Trophoblast cell (in vitro differentiated cells and primary cell): Measurements from ENCODE around the gene SLC25A27.

Experiments used
- DNase-seq, 2 donors: peaks; one replicate each; pipeline ENCODE4 v3.0.0-alpha.2; 2016
- H2AFZ ChIP-seq: 2 replicates; pipeline ENCODE4 v1.6.1; 2013; ENCODE audit warnings: low read length, moderate library complexity, mild to moderate bottlenecking; ENCODE audit not compliant: insufficient read depth, poor library complexity
- H2AK5ac ChIP-seq: 2 replicates; pipeline ENCODE4 v1.6.1; 2013; ENCODE audit warnings: mild to moderate bottlenecking, low read length
- H2BK120ac ChIP-seq: 2 replicates; pipeline ENCODE4 v1.6.1; 2013; ENCODE audit warnings: low read length, mild to moderate bottlenecking, moderate library complexity; ENCODE audit not compliant: insufficient read depth, poor library complexity
- H2BK12ac ChIP-seq: 2 replicates; pipeline ENCODE4 v1.6.1; 2013; ENCODE audit warnings: mild to moderate bottlenecking, low read length, moderate library complexity
- H2BK5ac ChIP-seq: 2 replicates; pipeline ENCODE4 v1.6.1; 2013; ENCODE audit warnings: low read length, low read depth, moderate library complexity, mild to moderate bottlenecking; ENCODE audit not compliant: poor library complexity
- H3K14ac ChIP-seq: 2 replicates; pipeline ENCODE4 v1.6.1; 2013; ENCODE audit warnings: mild to moderate bottlenecking, low read length
- H3K18ac ChIP-seq: 2 replicates; pipeline ENCODE4 v1.6.1; 2013; ENCODE audit warnings: mild to moderate bottlenecking, low read length
- H3K23ac ChIP-seq: 2 replicates; pipeline ENCODE4 v1.6.1; 2013; ENCODE audit warnings: low read length
- H3K27ac ChIP-seq: 2 replicates; pipeline ENCODE4 v1.5.1; 2013; ENCODE audit warnings: low read depth, mild to moderate bottlenecking, inconsistent platforms, low read length, moderate library complexity
- H3K27me3 ChIP-seq: 2 replicates; pipeline ENCODE4 v1.6.1; 2013; ENCODE audit warnings: inconsistent platforms, mild to moderate bottlenecking, low read length, moderate library complexity; ENCODE audit not compliant: insufficient read depth
- H3K36me3 ChIP-seq, 2 experiments: 1 replicate in 1 of 2; 2 replicates in 1 of 2; pipeline ENCODE4 v1.6.1; 2013; ENCODE audit warnings: low read length in 2 of 2, mild to moderate bottlenecking in 2 of 2, moderate library complexity in 1 of 2; ENCODE audit not compliant: insufficient read depth in 2 of 2, control insufficient read depth in 1 of 2
- H3K4ac ChIP-seq: 2 replicates; pipeline ENCODE4 v1.6.1; 2013; ENCODE audit warnings: low read depth, mild to moderate bottlenecking, low read length, moderate library complexity
- H3K4me1 ChIP-seq, 2 experiments: 1 replicate in 1 of 2; 2 replicates in 1 of 2; pipeline ENCODE4 v1.6.1; 2013; ENCODE audit warnings: low read length in 2 of 2, mild to moderate bottlenecking in 2 of 2, moderate library complexity in 1 of 2; ENCODE audit not compliant: insufficient read depth in 2 of 2, control insufficient read depth in 1 of 2
- H3K4me2 ChIP-seq: 2 replicates; pipeline ENCODE4 v1.6.1; 2013; ENCODE audit warnings: inconsistent platforms, mild to moderate bottlenecking, low read length, moderate library complexity
- H3K4me3 ChIP-seq: 2 replicates; pipeline ENCODE4 v1.5.1; 2013; ENCODE audit warnings: mild to moderate bottlenecking, low read depth, low read length, inconsistent platforms
- H3K79me1 ChIP-seq: one replicate; pipeline ENCODE4 v1.6.1; 2013; ENCODE audit warnings: low read length
- H3K79me2 ChIP-seq: 2 replicates; pipeline ENCODE4 v1.6.1; 2013; ENCODE audit warnings: low read length, mild to moderate bottlenecking; ENCODE audit not compliant: control insufficient read depth, insufficient read depth, poor library complexity
- H3K9ac ChIP-seq: 2 replicates; pipeline ENCODE4 v1.6.1; 2013; ENCODE audit warnings: mild to moderate bottlenecking, low read length
- H3K9me3 ChIP-seq: 2 replicates; pipeline ENCODE4 v1.6.1; 2013; ENCODE audit warnings: low read depth, mild to moderate bottlenecking, control low read depth, inconsistent platforms, low read length; ENCODE audit not compliant: insufficient read depth
- H4K12ac ChIP-seq: 2 replicates; pipeline ENCODE4 v1.6.1; 2013; ENCODE audit warnings: low read depth, mild to moderate bottlenecking, low read length, moderate library complexity
- H4K8ac ChIP-seq: 2 replicates; pipeline ENCODE4 v1.6.1; 2013; ENCODE audit warnings: low read depth, mild to moderate bottlenecking, low read length, moderate library complexity
- H4K91ac ChIP-seq: one replicate; pipeline ENCODE4 v1.6.1; 2013; ENCODE audit warnings: low read depth, mild to moderate bottlenecking, low read length, moderate library complexity
- WGBS: extraction: QIAGEN DNeasy Blood & Tissue Kit; methylation state at CpG from one replicate; pipeline ENCODE4 v1.1.7; 2013; ENCODE audit warnings: missing lambda C conversion rate; ENCODE audit not compliant: insufficient read length, insufficient coverage; ENCODE audit errors: extremely low coverage; 5-methylcytosine and 5-hydroxymethylcytosine counted together

The SLC25A27 gene

DNA sequence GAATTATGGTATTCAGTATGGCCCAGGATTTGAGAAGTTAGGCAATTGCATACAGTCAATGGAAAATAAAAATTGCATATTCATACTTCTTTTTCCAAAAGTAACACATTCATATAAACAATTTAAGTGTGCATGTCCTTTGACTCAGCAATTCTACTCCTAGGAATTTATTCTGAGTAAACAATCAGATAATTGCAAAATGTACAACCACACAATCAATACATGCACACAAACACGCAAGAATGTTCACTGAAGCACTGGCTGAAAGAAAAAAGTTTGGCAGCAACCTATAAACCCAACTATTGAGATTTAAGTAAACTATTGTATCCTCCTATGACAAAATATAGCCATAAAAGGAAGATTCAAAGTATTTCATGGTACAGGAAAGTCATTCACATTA lies 1.8 kb upstream of the SLC25A27 start:
- H3K4me2 ChIP-seq: no peak overlapping the region
- H4K8ac ChIP-seq: no peak overlapping the region
- no peak overlapping the region for H3K9ac ChIP-seq
- no peak overlapping the region for H3K4ac ChIP-seq
- no peaks in the 10 kb centered on the region for H3K9me3 ChIP-seq
- no peaks in the 10 kb centered on the region for H3K79me1 ChIP-seq
- H3K4me1 ChIP-seq: peaks cover 0 to 4% of the 10 kb centered on the region in 2 experiments
- H4K91ac ChIP-seq: no peak overlapping the region
- WGBS: no CpG with 5 or more reads among the region's 1 CpG
- no peak overlapping the region for H4K12ac ChIP-seq
- peaks cover 2% of the 10 kb centered on the region for H3K79me2 ChIP-seq
- no peaks in the 10 kb centered on the region for H3K36me3 ChIP-seq
- H2AK5ac ChIP-seq: no peak overlapping the region
- peaks cover 3% of the 10 kb centered on the region for H3K27me3 ChIP-seq
- H3K23ac ChIP-seq: no peak overlapping the region
- no peak overlapping the region for H2BK12ac ChIP-seq
- H3K4me3 ChIP-seq: no peak overlapping the region
- no peak overlapping the region for H2BK120ac ChIP-seq
- H2BK5ac ChIP-seq: no peak overlapping the region
- H2AFZ ChIP-seq: no peak overlapping the region
- H3K27ac ChIP-seq: no peak overlapping the region
- DNase-seq: no peak
- H3K14ac ChIP-seq: no peak overlapping the region
- H3K18ac ChIP-seq: no peak overlapping the region

- Histone ChIP-seq H2AK5ac (no peak overlapping the region), H2BK120ac (no peak overlapping the region), H3K23ac (no peak overlapping the region), H2BK12ac (no peak overlapping the region), H3K79me1 (no peaks in the 10 kb centered on the region), H4K91ac (no peak overlapping the region), H3K36me3 (no peaks in the 10 kb centered on the region), H3K4me3 (no peak overlapping the region), H3K79me2 (peaks cover 2% of the 10 kb centered on the region), H4K12ac (no peak overlapping the region), H2AFZ (no peak overlapping the region), H3K27ac (no peak overlapping the region), H3K4me1 (peaks cover 0 to 4% of the 10 kb centered on the region in 2 experiments), H2BK5ac (no peak overlapping the region), H4K8ac (no peak overlapping the region), H3K4me2 (peak overlapping the region; percentile 99), H3K4ac (no peak overlapping the region), H3K9me3 (no peaks in the 10 kb centered on the region), H3K9ac (no peak overlapping the region), H3K27me3 (peaks cover 3% of the 10 kb centered on the region), H3K18ac (no peak overlapping the region), H3K14ac (no peak overlapping the region)
- peak in 1 of 2 donors; percentile 37 for DNase-seq
- WGBS: no CpG with 5 or more reads among the region's 8 CpGs
Observed at GRCh38 chr6:46651816-46652215, 959 bp upstream of the SLC25A27 start.

DNA sequence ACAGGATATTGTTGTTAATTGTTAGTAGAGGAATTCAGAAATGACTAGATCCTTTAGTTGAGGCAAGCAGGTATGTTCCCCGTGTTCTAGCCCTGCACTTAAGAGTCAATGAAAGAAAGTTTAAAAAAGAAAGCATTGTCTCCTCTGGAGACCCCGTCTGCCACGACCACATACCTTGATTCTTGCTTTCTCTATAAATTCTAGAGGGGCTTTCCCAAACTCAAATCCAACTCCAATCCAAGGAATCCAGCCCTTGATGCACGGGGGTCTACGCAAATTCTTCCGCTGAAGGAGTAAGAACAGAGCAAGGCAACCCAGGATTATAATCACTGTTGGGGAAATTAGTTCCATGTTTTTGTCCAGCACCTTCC lies 558 bp upstream of the SLC25A27 start:
- H4K91ac ChIP-seq: no peak overlapping the region
- no CpG with 5 or more reads among the region's 6 CpGs for WGBS
- H3K23ac ChIP-seq: no peak overlapping the region
- peak overlapping the region; percentile 99 for H3K4me2 ChIP-seq
- peaks cover 2% of the 10 kb centered on the region for H3K79me2 ChIP-seq
- H3K27me3 ChIP-seq: peaks cover 3% of the 10 kb centered on the region
- no peak overlapping the region for H2AK5ac ChIP-seq
- H3K9me3 ChIP-seq: no peaks in the 10 kb centered on the region
- DNase-seq: no peak
- H3K4ac ChIP-seq: peak overlapping the region; percentile 4
- no peak overlapping the region for H4K12ac ChIP-seq
- peak overlapping the region; percentile 57 for H2AFZ ChIP-seq
- no peaks in the 10 kb centered on the region for H3K79me1 ChIP-seq
- H4K8ac ChIP-seq: peak overlapping the region; percentile 35
- H3K4me1 ChIP-seq: peaks cover 0 to 4% of the 10 kb centered on the region in 2 experiments
- H2BK12ac ChIP-seq: no peak overlapping the region
- peak overlapping the region; percentile 35 for H3K9ac ChIP-seq
- peak overlapping the region; percentile 62 for H3K4me3 ChIP-seq
- H3K14ac ChIP-seq: peak overlapping the region; percentile 2
- no peak overlapping the region for H3K18ac ChIP-seq
- no peaks in the 10 kb centered on the region for H3K36me3 ChIP-seq
- H2BK5ac ChIP-seq: no peak overlapping the region
- no peak overlapping the region for H3K27ac ChIP-seq
- no peak overlapping the region for H2BK120ac ChIP-seq

DNA sequence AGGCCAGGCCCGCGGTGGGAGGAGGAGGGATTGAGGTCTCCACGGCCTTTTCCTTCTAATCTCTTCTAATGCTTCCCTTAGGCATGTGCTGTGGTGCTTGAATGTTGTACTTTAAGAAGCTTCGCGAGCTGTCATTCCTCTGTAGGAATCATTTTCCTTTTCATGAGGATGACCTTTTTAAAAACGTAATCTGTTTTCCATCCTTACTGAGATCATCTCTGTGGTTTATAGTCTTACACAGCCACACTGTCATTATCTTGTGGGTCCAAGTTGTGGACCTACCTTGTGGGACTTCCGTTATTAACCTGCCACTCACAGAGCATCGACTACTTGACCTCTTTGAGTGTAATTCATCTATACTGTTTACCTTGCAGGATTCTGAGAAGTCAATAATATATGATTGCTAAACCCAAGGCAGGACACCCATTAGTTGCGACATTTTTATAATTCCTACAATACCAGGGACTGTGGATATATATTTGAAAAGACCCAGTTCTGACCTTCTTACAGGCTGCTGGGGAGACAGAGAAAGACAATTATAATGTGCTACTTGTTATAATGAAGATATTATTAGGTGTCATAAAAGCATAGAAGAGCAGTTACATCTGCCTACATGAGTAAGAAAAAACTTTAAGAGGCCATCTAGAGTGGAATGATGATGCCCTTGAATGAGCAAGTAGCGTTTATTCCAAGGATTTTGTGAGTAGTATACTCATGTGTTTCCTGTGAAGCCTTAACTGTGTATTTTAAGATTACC lies 842 bp downstream of the SLC25A27 start:
- H3K9me3 ChIP-seq: no peaks in the 10 kb centered on the region
- no peak overlapping the region for H3K14ac ChIP-seq
- no peak overlapping the region for H2BK12ac ChIP-seq
- H3K4ac ChIP-seq: no peak overlapping the region
- no peak overlapping the region for H2BK5ac ChIP-seq
- H3K27me3 ChIP-seq: peaks cover 3% of the 10 kb centered on the region
- H4K8ac ChIP-seq: no peak overlapping the region
- H2AK5ac ChIP-seq: no peak overlapping the region
- H3K4me1 ChIP-seq: peaks cover 0 to 4% of the 10 kb centered on the region in 2 experiments
- no peak overlapping the region for H4K12ac ChIP-seq
- peak overlapping the region; percentile 94 for H3K4me3 ChIP-seq
- H3K4me2 ChIP-seq: peak overlapping the region; percentile 99
- no CpG with 5 or more reads among the region's 10 CpGs for WGBS
- H2AFZ ChIP-seq: peak overlapping the region; percentile 41
- no peak overlapping the region for H4K91ac ChIP-seq
- no peaks in the 10 kb centered on the region for H3K79me1 ChIP-seq
- no peak overlapping the region for H2BK120ac ChIP-seq
- no peak for DNase-seq
- H3K27ac ChIP-seq: no peak overlapping the region
- H3K18ac ChIP-seq: no peak overlapping the region
- no peak overlapping the region for H3K9ac ChIP-seq
- no peaks in the 10 kb centered on the region for H3K36me3 ChIP-seq
- no peak overlapping the region for H3K23ac ChIP-seq
- H3K79me2 ChIP-seq: peaks cover 2% of the 10 kb centered on the region
